ENCODE results near the gene IGF2R. TPM values are rescaled to one million over a fixed set of nuclear protein-coding genes. Genes with fewer than 3 reads are reported as not detected.
A peak's percentile ranks its signal among the peaks of the same experiment; 100 is the strongest.

Gene IGF2R
- total and polyA plus RNA-seq, 2 of the 13 experiments (the other 11 are each of a cell fraction or from before 2014, with no cell fraction given): 38.3 to 70.0 TPM

DNA sequence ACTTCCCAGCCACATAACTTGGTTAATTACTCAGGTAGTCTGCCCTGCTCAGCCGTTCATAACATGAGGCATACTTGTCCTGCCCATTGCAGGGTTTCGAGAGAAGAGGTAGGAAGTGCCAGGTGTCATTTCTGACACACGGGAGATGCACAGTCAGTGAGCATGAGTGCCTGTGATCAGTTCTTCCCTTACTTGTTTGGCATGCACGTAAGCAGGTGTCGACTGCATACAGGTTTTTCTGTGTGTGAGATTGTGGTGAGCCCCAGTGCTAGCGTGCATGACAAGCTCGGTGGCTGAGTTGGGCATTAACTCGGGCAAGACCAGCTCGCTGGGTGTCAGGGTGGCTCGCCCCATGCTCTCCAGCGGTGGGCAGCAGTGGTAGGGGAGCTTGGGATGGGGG is 101.5 kb downstream of the IGF2R start:
- no peaks in the 10 kb centered on the region for H3K9me3 ChIP-seq (ENCODE audit: low read length)
- H3K27ac ChIP-seq (ENCODE audit: extremely low read length, insufficient read depth, low read length): no peak overlapping the region
- DNase-seq (ENCODE audit: low spot score) (no peak), FAIRE-seq (no peak), ATAC-seq (no peak)
- POLR2A ChIA-PET: no interaction called here
- peaks cover 59 to 87% of the 10 kb centered on the region in 2 experiments for H3K36me3 ChIP-seq (replicated peaks in 1 of 2; ENCODE audit: control insufficient read depth in 1 of 2, insufficient read depth in 2 of 2, low read length in 2 of 2)
- no peak overlapping the region for H3K4me3 ChIP-seq (replicated peaks in 1 of 3; ENCODE audit: insufficient read depth in 1 of 3, low read depth in 2 of 3, low read length in 3 of 3)
- no peak overlapping the region for H3K9ac ChIP-seq (ENCODE audit: insufficient read depth, low read depth, low read length)
- H3K4me2 ChIP-seq (ENCODE audit: low read depth, low read length): no peak overlapping the region
- no peaks in the 10 kb centered on the region for H3K79me2 ChIP-seq (ENCODE audit: insufficient read depth, low read length)
- H3K4me1 ChIP-seq (ENCODE audit: insufficient read depth, low read length): no peaks in the 10 kb centered on the region
- CTCF ChIA-PET (ENCODE audit: low intra/inter-chr PET ratio, low total read pairs): no interaction called here
- H3K27me3 ChIP-seq (ENCODE audit: control insufficient read depth in 1 of 2, insufficient read depth in 2 of 2, low read length in 2 of 2): no peaks in the 10 kb centered on the region
- intact Hi-C loops (cut with micrococcal nuclease; ENCODE audit: unreplicated experiment): no loop called here
- no TSS peak for BruUV-seq (replicated peaks)
- H2AFZ ChIP-seq (ENCODE audit: low read length): no peak overlapping the region
- WGBS (ENCODE audit: low lambda C conversion rate): 96% methylated on average over 11 of the region's 11 CpGs
- in situ Hi-C loops (cut with HindIII; ENCODE audit: extremely low pct_ligation_motif_present, low pct_unique_long_range_greater_than_20kb): no loop called here
- TF ChIP-seq ZNF335 (CRISPR knock-in tag; IDR thresholded peaks at IDR 0.05) (no peak), POLR2G (IDR thresholded peaks at IDR 0.05; ENCODE audit: low read depth, low read length) (0 out of 2 replicates have a peak, but pooled peaks have one; percentile 34), WIZ (CRISPR knock-in tag; IDR thresholded peaks at IDR 0.05) (no peak), ZNF496 (CRISPR knock-in tag; IDR thresholded peaks at IDR 0.05; ENCODE audit: insufficient replicate concordance) (no peak)
- TF ChIP-seq, protein P1, sequence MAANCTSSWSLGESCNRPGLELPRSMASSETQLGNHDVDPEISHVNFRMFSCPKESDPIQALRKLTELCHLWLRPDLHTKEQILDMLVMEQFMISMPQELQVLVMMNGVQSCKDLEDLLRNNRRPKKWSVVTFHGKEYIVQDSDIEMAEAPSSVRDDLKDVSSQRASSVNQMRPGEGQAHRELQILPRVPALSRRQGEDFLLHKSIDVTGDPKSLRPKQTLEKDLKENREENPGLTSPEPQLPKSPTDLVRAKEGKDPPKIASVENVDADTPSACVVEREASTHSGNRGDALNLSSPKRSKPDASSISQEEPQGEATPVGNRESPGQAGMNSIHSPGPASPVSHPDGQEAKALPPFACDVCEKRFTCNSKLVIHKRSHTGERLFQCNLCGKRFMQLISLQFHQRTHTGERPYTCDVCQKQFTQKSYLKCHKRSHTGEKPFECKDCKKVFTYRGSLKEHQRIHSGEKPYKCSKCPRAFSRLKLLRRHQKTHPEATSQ (CRISPR knock-in tag; IDR thresholded peaks at IDR 0.05; ENCODE audit: borderline replicate concordance): no peak
- TF ChIP-seq, protein P2, sequence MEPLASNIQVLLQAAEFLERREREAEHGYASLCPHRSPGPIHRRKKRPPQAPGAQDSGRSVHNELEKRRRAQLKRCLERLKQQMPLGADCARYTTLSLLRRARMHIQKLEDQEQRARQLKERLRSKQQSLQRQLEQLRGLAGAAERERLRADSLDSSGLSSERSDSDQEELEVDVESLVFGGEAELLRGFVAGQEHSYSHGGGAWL (CRISPR knock-in tag; IDR thresholded peaks at IDR 0.05): no peak
- H4K20me1 ChIP-seq (ENCODE audit: insufficient read depth, low read length): no peaks in the 10 kb centered on the region; the same call in 1 of the 2 replicates

- no peak for DNase-seq (ENCODE audit: low spot score)
- Histone ChIP-seq H3K4me3 (replicated peaks in 1 of 3; ENCODE audit: insufficient read depth in 1 of 3, low read depth in 2 of 3, low read length in 3 of 3) (no peak overlapping the region), H4K20me1 (ENCODE audit: insufficient read depth, low read length) (no peaks in the 10 kb centered on the region; the same call in 1 of the 2 replicates), H3K27me3 (ENCODE audit: control insufficient read depth in 1 of 2, insufficient read depth in 2 of 2, low read length in 2 of 2) (no peaks in the 10 kb centered on the region), H3K9me3 (ENCODE audit: low read length) (no peaks in the 10 kb centered on the region), H3K4me1 (ENCODE audit: insufficient read depth, low read length) (no peaks in the 10 kb centered on the region), H3K36me3 (replicated peaks in 1 of 2; ENCODE audit: control insufficient read depth in 1 of 2, insufficient read depth in 2 of 2, low read length in 2 of 2) (peaks cover 60 to 90% of the 10 kb centered on the region in 2 experiments), H3K9ac (ENCODE audit: insufficient read depth, low read depth, low read length) (no peak overlapping the region), H3K4me2 (ENCODE audit: low read depth, low read length) (no peak overlapping the region), H3K79me2 (ENCODE audit: insufficient read depth, low read length) (no peaks in the 10 kb centered on the region), H2AFZ (ENCODE audit: low read length) (no peak overlapping the region), H3K27ac (ENCODE audit: extremely low read length, insufficient read depth, low read length) (no peak overlapping the region)
- intact Hi-C loops (cut with micrococcal nuclease; ENCODE audit: unreplicated experiment) (no loop called here), in situ Hi-C loops (cut with HindIII; ENCODE audit: extremely low pct_ligation_motif_present, low pct_unique_long_range_greater_than_20kb) (no loop called here)
- TF ChIP-seq MATR3 (CRISPR knock-in tag; IDR thresholded peaks at IDR 0.05) (no peak), AGO2 (optimal IDR thresholded peaks at IDR 0.05; ENCODE audit: low read depth, low read length) (peak; percentile 56)
- TF ChIP-seq, protein P3, sequence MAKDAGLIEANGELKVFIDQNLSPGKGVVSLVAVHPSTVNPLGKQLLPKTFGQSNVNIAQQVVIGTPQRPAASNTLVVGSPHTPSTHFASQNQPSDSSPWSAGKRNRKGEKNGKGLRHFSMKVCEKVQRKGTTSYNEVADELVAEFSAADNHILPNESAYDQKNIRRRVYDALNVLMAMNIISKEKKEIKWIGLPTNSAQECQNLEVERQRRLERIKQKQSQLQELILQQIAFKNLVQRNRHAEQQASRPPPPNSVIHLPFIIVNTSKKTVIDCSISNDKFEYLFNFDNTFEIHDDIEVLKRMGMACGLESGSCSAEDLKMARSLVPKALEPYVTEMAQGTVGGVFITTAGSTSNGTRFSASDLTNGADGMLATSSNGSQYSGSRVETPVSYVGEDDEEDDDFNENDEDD (CRISPR knock-in tag; IDR thresholded peaks at IDR 0.05; ENCODE audit: borderline replicate concordance): no peak
- TF ChIP-seq, protein P4, sequence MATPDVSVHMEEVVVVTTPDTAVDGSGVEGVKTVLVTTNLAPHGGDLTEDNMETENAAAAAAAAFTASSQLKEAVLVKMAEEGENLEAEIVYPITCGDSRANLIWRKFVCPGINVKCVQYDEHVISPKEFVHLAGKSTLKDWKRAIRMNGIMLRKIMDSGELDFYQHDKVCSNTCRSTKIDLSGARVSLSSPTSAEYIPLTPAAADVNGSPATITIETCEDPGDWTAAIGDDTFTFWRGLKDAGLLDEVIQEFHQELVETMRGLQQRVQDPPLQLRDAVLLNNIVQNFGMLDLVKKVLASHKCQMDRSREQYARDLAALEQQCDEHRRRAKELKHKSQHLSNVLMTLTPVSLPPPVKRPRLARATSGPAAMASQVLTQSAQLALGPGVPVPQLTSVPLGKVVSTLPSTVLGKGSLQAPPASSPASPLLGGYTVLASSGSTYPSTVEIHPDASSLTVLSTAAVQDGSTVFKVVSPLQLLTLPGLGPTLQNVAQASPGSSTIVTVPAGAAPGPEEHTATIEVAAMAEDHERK (CRISPR knock-in tag; IDR thresholded peaks at IDR 0.05; ENCODE audit: low read depth): no peak
- ChIA-PET CTCF (ENCODE audit: low intra/inter-chr PET ratio, low total read pairs) (no interaction called here), POLR2A (no interaction called here)
- no peak for ATAC-seq
- 94% methylated on average over 2 of the region's 2 CpGs for WGBS (ENCODE audit: low lambda C conversion rate)
- FAIRE-seq: no peak
- no TSS peak for BruUV-seq (replicated peaks)
Measured at GRCh38 chr6:160070831-160071230, 101.9 kb downstream of the IGF2R start.

Data from HepG2 (cell line).